ENCODE results near the gene ASIC1.

DNA sequence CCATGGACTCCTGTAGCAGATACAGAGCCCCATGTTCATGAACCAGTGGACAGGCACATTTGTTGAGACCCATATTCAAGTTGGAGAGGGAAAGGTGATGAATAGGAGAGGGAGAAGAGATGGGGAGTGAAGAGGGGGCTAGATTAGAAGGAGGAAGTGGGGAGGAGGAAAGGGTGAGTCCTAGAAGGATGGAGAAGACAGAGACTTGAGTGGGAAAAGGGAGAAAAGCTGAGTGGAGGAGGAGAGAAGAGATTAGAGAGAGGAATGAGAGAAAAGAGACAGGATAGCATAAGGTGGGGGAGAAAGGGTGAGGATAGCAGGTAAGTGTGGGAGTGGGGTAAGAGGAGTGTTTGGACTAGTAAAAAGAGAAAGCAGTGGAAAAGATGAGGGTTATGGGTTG, 4.9 kb upstream of the ASIC1 start:
- TF ChIP-seq, protein P1, sequence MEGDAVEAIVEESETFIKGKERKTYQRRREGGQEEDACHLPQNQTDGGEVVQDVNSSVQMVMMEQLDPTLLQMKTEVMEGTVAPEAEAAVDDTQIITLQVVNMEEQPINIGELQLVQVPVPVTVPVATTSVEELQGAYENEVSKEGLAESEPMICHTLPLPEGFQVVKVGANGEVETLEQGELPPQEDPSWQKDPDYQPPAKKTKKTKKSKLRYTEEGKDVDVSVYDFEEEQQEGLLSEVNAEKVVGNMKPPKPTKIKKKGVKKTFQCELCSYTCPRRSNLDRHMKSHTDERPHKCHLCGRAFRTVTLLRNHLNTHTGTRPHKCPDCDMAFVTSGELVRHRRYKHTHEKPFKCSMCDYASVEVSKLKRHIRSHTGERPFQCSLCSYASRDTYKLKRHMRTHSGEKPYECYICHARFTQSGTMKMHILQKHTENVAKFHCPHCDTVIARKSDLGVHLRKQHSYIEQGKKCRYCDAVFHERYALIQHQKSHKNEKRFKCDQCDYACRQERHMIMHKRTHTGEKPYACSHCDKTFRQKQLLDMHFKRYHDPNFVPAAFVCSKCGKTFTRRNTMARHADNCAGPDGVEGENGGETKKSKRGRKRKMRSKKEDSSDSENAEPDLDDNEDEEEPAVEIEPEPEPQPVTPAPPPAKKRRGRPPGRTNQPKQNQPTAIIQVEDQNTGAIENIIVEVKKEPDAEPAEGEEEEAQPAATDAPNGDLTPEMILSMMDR (IDR thresholded peaks at IDR 0.05; ENCODE audit: insufficient read depth, low read length, poor library complexity, severe bottlenecking) = no peak
- no peak for TF ChIP-seq EZH2phosphoT487 (conservative IDR thresholded peaks at IDR 0.05; ENCODE audit: low read length)

All from SU-DHL-6 (cell line).